ENCODE results near the gene CELSR2.

The CELSR2 gene

DNA sequence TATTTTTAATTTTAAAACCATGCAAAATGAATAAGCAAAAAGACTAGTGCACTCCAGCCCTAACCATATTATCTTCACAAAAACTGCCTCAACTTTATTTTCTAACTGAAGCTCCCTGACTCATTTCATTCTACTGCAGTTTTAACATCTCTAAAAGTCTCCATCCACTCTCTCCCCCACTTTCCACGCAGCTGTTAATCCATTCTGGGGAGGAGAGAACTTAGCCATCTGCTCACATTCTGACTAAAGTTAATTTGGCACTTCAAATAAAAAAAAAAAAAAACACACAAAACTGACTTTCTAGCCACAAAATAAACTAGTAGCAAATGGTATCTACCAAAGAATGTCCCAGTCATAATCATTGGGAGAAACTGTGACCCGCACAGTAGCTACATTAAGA, 62.9 kb downstream of the CELSR2 start:
- peak; percentile 64 for DNase-seq

DNA sequence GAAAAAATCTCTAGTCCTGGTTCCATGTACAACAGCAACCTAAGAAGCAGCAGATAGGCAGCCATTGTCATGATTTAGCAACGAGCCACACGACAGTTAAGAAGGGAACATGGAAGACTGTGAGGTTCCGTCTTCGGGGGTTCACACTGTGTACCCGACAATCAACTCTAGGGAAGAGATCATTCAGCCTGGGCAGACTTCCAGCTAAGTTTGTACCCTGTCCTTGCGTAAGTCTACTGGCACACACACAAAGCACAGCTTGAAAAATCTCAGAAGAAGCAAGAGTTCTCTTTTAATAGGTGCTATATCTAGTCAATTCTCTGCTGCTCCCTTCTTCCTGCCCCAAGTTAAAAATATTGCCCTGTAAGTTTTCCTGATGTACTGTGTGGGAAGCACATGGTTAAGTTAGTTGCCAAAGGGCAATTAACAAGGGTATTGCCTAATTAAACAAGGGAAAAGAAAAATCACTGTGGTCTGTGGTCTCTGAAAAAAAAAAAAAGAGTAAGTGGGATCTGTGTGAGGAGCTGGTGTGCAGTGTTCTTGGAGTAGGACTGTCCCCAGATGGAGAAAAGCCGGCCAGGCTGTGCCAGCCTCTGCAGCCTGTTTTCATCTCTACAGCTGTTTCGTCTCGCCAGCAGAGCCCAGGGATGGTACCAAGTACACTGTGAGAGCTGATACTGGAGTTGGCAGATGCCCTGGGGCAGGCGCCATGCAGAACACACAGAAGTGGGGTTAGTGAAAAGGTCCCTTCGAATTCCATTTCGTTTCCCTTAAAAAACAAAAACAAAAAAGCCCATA, 63.8 kb downstream of the CELSR2 start:
- DNase-seq = peak; percentile 60

DNA sequence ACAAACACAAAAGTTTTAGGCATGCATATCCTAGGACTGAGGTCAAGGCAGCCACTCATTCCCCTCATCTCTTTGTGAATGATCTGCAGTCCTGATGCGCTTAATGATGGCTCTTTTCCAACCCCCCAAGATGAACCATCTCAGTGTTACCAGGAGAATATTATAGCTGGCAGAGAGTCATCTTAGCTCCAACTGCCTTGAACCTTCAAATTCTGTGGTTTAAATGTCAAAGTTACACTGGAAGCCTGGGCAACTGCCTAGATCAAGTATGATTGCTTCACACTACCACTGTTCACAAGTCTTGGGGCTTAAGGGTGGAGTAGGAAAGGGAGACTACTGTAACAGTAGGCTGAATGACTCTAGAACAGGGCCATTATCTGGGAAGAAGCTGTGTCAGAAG, 65.5 kb downstream of the CELSR2 start:
- no peak for DNase-seq

DNA sequence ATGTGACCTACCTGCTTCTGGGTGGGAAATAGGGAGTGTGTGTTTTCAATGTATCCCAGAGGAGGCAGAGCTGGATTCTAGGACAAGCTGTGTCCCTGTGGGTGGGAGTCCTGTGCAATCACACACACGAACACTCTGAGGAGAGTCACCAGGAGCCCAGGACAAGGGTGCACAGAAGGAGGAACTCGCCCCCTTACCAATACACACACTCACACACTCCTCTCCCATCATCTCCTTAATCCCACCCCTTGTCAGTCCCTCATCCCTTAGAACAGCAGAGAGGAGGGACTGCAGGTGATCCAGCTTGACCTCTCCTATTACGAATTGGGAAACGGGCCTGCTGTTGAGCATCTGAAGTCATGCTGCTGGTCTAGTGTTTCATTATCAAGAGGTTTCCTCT, 65.9 kb downstream of the CELSR2 start:
- DNase-seq = no peak

DNA sequence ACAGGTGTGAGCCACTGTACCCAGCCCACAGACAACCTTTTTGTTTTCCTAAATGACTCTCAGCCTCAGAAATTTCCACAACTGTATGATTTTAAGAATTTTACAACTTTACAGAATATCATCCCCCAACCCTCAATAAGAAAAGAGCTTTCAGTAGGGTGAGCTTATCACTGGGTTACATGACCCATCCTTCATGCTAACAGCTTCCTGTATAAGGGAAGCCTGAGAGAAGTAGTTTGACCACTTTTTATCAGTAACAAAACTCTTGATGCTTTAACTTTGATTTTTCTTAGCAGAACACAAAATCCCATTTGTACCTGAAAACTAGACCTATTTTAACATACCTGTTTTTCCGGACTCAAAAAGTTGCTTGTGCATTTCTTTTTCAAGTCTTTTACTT, 67.2 kb downstream of the CELSR2 start:
- DNase-seq = no peak

DNA sequence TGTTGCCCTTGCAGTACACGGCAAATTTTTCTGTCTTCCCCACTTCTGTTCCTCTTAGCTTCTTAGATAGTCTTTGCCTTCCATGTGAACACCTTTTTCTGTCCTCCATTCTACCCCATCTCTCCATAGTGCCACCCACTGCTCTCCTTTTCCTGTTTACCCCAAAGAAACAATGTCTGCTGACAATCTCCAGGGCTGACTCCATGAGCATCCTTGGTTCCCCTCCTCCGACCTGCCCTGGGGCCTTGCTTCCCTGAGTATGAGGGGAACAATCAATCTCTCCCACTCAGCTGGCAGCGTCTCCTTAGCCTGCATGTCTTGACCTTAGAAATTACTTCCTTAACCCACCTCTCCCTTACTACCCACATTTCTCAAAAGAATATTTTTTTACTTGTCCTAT, 69.8 kb downstream of the CELSR2 start:
- no peak for DNase-seq

DNA sequence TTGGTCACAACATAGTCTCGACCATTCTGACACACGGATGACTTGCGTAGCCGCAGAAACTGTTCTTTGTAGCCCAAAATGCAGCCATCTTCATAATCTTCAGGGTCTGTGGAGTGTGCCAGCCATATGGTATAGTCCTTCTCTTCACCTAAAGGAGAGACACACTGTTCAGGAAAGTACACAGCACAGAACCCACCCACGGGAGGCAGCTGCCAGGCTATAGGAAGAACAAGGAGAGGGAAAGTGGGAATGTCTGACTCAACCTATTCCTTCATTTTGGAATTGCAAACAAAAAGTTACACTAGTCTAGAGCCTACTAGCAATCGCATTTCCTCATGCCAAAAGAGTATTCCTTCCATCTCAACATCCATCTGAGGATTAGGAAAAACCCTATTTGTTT, 73.6 kb downstream of the CELSR2 start:
- no peak for DNase-seq

Measured in NCI-H446 treated with DMSO at 0.1 percent for 48 hours (cell line).